Ishikawa (cell line): Measurements from ENCODE around the gene MRPL36.

Experiments
- CREB1 ChIP-seq: IDR thresholded peaks from 2 replicates; pipeline ENCODE4 v1.6.1; 2012; ENCODE audit warnings: low read depth
- EGR1 ChIP-seq: IDR thresholded peaks from 2 replicates; pipeline ENCODE4 v1.6.1; 2012
- NFIC ChIP-seq: IDR thresholded peaks from 2 replicates; pipeline ENCODE4 v1.6.1; 2012
- RAD21 ChIP-seq: IDR thresholded peaks from 2 replicates; pipeline ENCODE4 v1.6.1; 2012; ENCODE audit warnings: low read depth
- REST ChIP-seq: IDR thresholded peaks from 2 replicates; pipeline ENCODE4 v1.6.1; 2012; ENCODE audit warnings: low read depth, mild to moderate bottlenecking
- TEAD4 ChIP-seq: IDR thresholded peaks from 2 replicates; pipeline ENCODE4 v1.6.1; 2012

GRCh38 chr5:1823381-1824034, 23.9 kb upstream of the MRPL36 start:
- TF ChIP-seq REST (no peak), EGR1 (no peak), RAD21 (no peak), TEAD4 (no peak), NFIC (no peak), CREB1 (no peak)
